ENCODE data around the gene CUL1.

Gene CUL1

GRCh38 chr7:148676291-148676690 is 22.4 kb upstream of the CUL1 start:
- DNase-seq (ENCODE audit: low read depth in 2 of 2), result no peak
- no peak for TF ChIP-seq CTCF (IDR thresholded peaks at IDR 0.05; ENCODE audit: low read depth, low read length)
- H3K4me3 ChIP-seq (replicated peaks in 1 of 2; ENCODE audit: low read depth in 2 of 2, low read length in 2 of 2), result no peak overlapping the region

GRCh38 chr7:148681821-148682220 is 16.9 kb upstream of the CUL1 start:
- H3K4me3 ChIP-seq (replicated peaks in 1 of 2; ENCODE audit: low read depth in 2 of 2, low read length in 2 of 2), result no peak overlapping the region
- no peak for DNase-seq (ENCODE audit: low read depth in 2 of 2)
- no peak for TF ChIP-seq CTCF (IDR thresholded peaks at IDR 0.05; ENCODE audit: low read depth, low read length)

GRCh38 chr7:148684289-148684830 is 14.3 kb upstream of the CUL1 start:
- DNase-seq (ENCODE audit: low read depth in 2 of 2), result no peak
- H3K4me3 ChIP-seq (replicated peaks in 1 of 2; ENCODE audit: low read depth in 2 of 2, low read length in 2 of 2), result no peak overlapping the region
- TF ChIP-seq CTCF (IDR thresholded peaks at IDR 0.05; ENCODE audit: low read depth, low read length), result no peak

GRCh38 chr7:148686312-148686937 is 12.3 kb upstream of the CUL1 start:
- no peak for TF ChIP-seq CTCF (IDR thresholded peaks at IDR 0.05; ENCODE audit: low read depth, low read length)
- no peak for DNase-seq (ENCODE audit: low read depth in 2 of 2)
- no peak overlapping the region for H3K4me3 ChIP-seq (replicated peaks in 1 of 2; ENCODE audit: low read depth in 2 of 2, low read length in 2 of 2)

GRCh38 chr7:148687555-148687954 is 11.1 kb upstream of the CUL1 start:
- DNase-seq (ENCODE audit: low read depth in 2 of 2), result peak in 1 of 2 donors; percentile 24
- no peak for TF ChIP-seq CTCF (IDR thresholded peaks at IDR 0.05; ENCODE audit: low read depth, low read length)
- no peak overlapping the region for H3K4me3 ChIP-seq (replicated peaks in 1 of 2; ENCODE audit: low read depth in 2 of 2, low read length in 2 of 2)

- no peak overlapping the region for H3K4me3 ChIP-seq (replicated peaks in 1 of 2; ENCODE audit: low read depth in 2 of 2, low read length in 2 of 2)
- DNase-seq (ENCODE audit: low read depth in 2 of 2), result peak in 1 of 2 donors; percentile 9
- no peak for TF ChIP-seq CTCF (IDR thresholded peaks at IDR 0.05; ENCODE audit: low read depth, low read length)
Measured at GRCh38 chr7:148688526-148688925, 10.2 kb upstream of the CUL1 start.

- DNase-seq (ENCODE audit: low read depth in 2 of 2), result no peak
- no peak for TF ChIP-seq CTCF (IDR thresholded peaks at IDR 0.05; ENCODE audit: low read depth, low read length)
- H3K4me3 ChIP-seq (replicated peaks in 1 of 2; ENCODE audit: low read depth in 2 of 2, low read length in 2 of 2), result no peak overlapping the region
Measured at GRCh38 chr7:148693651-148694050, 5.1 kb upstream of the CUL1 start.

Measured in cardiac fibroblast (primary cell).